Left hindlimb (tissue), 1 donor: Measurements from ENCODE around the gene GP2.
"Not testable (repeated sequence)": the region's sequence is repeated elsewhere in the genome, so short reads cannot be mapped to it uniquely, and the experiment has no call there.

Experiments
- DNase-seq: peaks from one replicate; pipeline ENCODE4 v3.0.0-alpha.2; 2018

GP2 gene

DNA sequence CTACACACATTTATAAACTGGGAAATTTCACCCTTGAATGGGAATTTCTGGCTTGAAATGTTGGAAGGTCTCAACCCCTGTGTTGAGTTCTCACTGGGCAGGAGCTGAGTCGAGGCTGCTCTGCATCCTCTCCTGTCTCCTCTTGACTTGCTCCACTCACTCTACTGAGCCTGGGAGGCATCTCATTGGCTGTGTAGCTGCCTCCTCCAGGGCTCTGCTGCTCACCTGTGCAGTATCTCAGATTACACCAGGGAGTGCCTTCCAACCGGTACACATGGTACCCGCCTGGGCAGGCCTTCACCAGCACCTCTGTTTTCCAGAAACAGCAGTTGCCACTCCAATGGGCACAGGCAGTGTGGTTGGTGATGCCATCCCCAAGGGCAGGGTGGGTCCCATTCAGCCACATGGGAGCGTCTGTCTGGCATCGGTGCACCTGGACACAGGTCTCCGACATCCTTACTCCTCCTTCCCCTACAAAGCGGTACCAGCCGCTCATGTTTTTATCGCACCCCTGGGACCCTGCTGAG is 3.7 kb downstream of the GP2 start:
- no peak for DNase-seq

DNA sequence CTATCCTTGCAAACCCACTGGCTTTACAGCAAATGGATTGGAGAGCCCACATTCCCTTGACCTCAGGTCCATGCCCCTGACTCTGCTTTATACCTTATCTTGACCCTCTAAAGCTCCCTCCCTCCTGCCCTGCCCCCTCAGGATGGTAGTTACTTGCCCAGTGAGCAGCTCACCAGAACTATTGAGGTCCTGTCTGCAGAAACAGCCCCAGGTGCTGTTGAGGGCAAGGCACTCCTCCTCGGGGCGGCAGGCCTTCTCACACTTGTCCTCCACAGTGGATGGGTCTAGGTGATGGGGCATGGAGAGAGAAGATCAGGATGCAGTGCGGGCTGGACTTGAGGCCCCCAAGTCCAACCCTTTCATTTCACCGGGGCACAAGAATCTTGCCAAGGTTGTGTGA is 4.6 kb downstream of the GP2 start:
- DNase-seq = no peak

DNA sequence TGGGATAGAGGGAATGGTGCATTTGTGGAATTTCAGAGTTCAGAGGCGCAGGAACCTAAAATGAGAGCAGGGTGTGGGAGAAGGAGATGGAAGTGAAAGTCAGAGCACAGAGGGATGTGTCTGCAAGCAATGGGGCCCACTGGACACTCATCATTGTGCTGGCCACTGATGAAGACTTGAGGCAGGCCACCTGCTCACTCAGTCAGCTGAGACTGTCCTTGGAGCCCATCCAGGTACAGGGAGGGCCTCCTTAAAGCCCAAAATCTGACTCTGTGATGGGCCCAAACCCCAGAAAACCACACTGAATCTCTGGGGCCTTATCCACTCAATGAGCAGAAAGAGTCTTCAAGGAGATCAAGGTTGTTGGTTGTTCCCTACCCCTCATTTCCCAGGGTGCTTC is 5.6 kb downstream of the GP2 start:
- DNase-seq = no peak

DNA sequence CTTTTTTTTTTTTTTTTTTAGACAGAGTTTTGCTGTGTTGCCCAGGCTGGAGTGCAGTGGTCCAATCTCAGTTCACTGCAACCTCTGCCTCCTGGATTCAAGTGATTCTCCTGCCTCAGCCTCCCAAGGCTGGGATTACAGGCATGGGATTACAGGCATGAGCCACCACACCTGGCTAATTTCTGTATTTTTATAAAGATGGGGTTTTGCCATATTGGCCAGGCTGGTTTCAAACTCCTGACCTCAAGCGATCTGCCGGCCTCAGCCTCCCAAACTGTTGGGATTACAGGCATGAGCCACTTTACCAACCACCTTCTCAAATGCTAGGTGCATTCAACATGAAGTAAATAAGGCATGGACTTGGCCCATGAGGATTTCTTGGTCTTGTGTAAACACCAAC is 6.3 kb downstream of the GP2 start:
- DNase-seq = not testable (repeated sequence)

DNA sequence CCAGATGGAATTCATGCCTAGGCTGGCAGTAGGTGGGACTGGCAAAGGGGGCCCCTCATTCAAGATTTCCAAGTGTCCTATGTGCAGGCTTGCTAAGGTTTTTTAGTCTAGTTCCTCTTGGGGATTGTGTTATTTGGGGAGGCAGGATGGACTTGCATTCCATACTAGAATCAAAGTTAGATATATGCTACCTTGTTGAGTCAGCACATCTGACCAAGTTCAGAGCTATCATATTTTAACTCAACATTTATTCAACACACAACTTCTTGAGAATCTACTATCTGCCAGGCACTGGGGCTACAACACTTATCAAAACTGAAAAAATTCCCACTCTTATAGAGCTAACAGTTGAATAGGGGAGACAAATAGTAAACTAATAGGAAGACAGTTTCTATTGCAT is 6.7 kb downstream of the GP2 start:
- no peak for DNase-seq

DNA sequence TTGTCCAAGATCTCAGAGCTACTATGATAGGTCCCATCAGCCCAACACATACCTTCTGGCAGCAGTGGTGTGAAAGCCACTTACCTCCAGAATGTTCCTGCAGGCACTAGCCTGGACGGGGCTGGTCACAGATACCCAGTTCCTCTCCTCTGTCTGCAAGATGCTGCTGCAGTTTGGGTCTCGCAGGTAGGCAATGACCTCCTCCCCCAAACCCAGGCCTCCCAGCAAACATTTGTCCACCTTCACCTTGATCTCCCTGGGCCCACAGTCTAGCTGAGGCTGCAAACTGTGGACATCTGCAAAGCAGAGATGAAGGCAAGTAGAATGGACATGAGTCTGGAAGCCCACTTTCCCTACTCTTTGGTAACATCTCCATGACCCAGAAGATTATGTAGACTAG is 7.1 kb downstream of the GP2 start:
- no peak for DNase-seq

DNA sequence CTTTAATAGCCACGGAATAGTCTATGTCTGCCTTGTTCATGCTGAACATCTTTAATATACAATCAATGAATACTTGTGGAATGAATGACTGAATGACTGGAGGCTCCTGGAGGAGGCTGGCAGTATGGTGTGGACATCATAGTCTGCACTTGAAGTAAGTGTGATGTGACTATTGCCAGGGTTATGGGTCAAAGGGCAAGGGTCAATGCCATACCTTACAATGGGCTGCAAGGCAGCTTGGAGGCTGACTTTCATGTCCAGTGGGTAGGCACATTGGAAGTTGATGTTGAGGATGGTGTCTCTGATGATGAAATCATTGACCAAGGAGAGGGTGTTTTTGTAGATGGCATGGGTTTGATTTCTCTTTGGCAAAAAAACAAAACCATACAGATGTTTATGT is 7.9 kb downstream of the GP2 start:
- no peak for DNase-seq

DNA sequence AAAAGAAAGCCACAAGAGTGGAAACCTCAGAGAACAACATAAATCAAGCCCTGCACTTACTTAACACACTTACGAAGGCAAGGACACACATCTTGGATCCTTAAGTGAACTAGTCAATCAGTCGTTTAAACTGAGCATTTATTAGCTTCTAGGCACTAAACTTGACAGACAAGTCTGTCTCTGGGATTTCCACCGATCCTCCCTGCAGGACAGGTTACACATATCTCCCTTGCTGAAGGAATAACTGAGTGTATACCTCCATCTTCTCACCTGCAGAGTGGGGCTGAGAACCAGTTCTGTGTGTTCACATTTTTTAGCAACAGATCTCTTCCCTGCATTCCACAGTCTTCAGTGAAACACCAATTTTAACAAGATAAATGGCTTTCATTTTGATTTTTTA is 8.9 kb downstream of the GP2 start:
- DNase-seq = no peak

DNA sequence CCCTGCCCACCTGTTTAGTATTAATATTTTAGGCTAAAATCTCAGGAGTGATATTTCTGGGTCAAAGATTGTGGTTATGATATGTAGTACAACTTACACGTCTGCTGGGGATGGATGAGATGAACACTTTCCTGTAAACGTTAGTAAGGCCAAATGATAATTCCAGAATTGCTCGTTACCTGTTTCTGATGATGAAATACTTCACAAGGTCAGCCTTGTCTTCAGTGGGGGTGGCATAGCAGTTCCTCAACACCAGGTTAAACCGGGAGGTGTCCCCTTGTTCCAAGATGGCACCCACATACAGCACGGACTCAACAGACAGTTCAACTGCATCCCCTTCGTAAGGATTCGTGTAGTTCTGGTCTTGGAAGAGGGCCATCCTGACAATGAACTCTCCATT is 9.3 kb downstream of the GP2 start:
- DNase-seq = no peak

DNA sequence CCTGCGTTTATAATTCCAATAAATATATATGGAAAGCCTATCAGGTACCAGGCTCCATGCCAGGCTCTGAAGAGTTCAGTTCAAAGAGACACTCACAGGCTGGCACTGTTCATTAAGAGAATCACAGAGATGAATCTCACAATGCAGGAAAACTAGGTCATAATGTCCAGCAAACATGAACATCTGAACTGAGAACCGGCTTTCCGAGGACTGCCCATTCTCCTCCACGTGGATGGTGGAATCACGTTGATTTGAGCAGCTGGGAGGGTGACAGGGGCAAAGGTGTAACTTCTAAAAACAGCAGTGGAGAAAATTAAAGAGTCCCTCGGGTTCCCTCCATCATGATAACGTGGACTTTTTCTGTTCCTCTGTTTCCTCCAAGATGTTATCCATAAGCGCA is 10.2 kb downstream of the GP2 start:
- DNase-seq = no peak

DNA sequence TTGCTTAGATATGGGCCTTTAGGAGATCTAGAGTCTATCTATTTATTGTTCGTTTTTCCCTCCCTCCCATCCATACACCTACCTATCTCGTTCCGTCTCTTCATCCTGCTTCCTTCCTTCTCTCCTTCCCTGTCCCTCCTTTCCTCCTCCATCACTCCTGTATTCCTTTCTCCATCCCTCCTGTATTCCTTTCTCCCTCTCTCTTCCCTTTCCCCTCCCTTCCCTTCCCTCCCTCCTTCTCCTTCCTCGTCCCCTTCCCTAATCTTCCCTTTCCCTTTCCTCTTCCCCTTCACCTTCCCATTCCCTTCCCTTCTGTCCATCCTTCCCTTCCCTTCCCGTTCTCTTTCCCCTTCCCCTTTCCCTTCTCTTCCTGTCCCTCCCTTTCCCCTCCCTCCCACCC is 10.6 kb downstream of the GP2 start:
- DNase-seq = no peak

DNA sequence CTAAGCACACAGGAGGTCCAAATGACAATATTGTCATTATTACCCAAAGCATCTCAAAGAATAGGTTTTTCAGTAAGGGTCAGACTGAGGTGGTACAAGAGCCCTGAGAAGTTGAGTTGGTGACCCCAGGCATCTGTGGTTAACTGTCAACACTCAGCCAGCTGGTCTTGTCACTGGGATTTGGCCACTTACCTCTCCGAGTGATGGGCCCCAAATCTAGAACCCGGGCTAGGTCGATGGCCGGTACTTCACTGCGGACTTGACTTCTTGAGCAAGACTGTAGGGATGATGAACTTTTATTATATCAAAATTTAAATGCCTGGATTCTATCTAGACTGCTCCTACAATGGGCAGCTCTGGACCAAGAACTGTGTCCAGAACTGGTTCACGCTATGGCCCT is 11.5 kb downstream of the GP2 start:
- no peak for DNase-seq

DNA sequence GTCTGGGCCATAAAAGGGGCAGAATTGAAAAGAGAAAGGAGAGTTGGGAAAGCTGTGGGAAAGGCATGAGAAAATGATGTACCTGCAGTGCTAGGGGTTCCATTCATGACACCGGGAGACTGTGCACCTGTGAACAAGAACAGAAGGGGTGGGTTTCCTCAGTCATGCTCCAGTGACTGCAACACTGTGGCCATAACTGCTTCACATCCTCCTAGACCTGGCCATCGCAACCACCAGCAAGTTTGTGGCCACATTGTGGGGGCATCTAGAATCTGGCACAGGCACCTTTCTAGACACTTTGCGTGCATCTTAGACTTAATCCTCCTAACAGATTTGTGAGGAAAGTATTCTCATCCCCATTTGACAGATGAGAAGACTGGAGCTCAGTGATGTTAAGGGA is 12.7 kb downstream of the GP2 start:
- DNase-seq = no peak

DNA sequence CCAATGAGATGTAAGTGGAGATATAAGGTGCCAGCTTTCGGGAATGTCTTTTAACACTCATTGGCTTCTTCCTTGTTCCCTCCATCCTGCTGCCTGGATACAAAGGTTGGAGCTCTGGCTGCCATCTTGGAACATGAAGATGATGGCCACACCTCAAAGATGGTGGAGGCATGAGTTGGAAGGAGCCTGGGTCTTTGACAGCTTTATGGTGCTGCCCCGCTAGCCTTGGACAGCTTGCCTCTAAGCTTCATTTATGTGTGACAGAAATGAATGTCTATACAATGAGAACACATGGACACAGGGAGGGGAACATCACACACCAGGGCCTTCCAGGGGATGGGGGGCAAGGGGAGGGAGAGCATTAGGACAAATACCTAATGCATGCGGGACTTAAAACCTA is 13.6 kb downstream of the GP2 start:
- DNase-seq = no peak

DNA sequence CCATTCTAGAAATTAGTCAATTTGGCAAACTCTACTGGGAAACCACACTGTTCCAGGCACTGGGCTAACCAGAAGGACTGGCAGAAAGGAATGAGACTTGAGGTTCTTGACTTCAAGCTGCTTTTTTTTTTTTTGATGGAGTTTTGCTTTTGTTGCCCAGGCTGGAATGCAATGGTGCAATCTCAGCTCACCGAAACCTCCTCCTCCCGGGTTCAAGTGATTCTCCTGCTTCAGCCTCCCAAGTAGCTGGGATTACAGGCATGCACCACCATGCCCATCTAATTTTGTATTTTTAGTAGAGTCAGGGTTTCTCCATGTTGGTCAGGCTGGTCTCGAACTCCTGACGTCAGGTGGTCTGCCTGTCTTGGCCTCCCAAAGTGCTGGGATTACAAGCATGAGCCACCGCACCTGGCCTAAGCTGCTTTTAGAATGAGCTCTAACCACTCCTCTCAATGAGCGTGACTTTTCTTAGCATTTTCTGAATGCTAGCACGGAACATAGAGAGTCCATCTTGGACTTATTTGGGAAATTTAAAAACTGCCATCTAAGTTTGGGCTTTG is 14.7 kb downstream of the GP2 start:
- DNase-seq = not testable (repeated sequence)

DNA sequence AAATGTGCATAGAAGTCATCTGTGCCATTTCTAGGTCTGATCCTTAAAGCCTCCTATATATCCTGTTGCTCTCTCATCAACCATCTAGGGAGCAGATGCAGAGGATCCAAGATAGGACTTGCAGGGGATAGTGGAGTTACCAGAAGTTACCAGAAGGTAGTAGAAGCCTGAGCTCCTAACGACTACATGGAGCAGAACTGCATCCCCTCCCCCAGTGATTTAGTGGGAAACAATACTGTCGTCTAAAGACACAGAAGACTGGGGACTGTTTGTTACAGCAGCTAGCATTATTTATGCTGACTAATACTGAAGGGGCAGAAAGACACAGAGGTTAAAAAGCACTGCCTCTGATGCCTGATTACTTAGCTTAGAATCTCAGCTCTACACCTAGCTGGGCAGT is 15.8 kb downstream of the GP2 start:
- DNase-seq = no peak

DNA sequence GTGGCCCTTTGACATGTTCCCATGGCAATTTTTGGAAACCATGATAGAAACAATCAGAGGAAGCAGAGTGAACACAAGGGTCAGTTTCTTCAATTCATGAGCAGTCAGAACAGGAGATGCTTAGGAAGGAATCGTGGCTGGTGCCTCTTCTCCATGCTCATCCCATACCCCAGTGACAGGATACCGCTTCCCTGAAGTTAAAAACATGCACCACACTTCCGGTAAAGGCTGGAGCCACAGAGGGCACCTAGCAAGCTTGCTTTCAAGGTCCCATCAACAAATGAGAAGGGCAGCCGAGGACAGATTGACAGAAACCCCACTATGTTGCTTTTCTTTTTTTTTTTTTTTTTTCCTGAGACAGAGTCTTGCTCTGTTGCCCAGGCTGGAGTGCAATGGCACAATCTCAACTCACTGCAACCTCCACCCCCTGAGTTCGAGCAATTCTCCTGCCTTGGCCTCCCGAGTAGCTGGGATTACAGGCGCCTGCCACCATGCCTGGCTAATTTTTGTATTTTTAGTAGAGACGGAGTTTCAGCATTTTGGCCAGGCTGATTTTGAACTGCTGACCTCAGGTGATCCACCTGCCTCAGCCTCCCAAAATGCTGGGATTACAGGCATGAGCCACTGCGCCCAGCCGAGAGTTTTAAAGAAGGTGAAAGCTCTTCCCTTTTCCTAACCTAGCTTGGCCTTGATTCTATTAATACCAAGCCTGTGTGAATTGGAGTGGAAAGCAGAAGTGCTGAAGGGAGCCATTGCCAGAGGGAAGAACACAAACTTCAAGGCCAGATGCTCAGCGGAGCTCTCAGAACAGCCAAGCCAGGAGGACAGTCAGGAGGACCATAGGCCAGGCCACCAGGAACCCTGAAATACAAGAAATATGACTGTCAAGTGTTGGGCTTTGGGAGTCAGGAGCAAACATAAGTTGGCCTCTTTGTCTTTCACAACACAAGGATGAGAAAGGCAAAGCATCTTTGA is 16.6 kb downstream of the GP2 start:
- DNase-seq = no peak

DNA sequence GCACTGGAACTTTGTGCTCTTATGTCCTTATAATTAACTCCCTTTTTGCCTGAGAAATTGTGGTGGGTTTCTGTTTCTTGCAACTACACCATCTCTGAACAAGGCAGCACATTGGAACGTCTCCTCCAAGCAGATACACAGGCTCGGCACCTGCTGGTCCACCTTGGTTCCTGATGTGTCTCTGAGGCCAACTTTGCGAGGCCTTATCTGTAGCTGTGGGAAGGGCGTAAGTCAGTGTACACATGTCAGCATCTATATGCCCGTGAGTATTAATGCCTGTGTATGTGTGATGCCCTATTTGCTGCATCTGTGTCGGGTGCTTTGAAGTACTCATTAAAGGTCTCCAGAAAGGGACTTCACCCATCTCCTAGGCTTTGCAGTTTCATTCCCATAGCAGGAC is 17.5 kb downstream of the GP2 start:
- no peak for DNase-seq

DNA sequence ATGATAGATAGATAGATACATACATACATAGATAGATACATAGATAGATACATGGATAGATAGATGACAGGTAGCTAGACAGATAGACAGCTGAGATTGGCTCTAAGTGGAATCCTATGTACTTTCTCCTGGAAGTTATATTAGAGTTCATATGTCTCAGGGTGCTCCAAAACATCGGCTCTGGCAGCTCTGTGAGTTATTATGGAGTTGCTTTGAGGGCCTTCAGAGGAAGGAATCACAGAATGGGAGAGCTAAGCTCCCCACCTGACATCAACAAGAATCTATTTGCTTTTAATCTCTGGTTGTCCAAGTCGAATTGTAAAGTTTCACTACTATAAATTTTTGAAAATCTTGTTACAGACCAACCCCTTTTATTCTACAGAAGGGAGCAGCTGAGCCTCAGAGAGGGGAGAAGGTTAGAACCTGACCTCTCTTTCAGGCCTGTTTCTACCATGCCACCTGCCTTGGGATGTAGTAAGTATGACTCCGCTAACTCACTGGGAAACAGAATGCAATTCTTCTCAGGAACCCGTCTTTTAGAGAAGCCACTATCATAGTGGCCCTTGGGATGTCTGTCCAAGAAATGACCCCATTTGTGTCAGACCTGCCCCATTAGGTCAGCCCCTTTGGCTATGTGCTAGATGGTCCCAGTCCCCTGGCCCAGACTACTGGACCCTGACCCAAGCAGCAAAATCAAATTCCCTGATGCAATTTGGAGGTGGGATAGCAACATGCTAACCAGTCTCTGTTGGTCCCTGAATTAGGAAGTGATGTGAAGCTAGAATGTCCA is 18.3 kb downstream of the GP2 start:
- DNase-seq = no peak

DNA sequence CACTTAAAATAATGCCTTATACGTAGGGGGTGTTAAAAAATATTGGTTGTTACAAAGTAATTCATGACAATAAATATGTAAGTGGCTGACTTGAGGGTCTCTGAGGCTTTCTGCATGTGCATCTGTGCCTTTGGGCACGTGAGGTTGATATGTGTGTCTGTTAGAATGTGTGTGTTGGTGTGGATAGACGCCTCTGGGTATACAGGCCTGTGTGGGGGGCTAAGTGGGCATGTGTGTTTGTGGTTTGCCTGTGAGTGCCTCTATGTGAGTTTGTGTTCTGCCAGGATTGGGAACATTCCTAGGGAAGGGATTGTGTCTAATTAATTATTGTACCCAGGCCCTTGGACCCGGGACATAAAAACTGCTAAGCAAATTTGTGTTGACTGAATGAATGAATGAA is 19.0 kb downstream of the GP2 start:
- DNase-seq = no peak

DNA sequence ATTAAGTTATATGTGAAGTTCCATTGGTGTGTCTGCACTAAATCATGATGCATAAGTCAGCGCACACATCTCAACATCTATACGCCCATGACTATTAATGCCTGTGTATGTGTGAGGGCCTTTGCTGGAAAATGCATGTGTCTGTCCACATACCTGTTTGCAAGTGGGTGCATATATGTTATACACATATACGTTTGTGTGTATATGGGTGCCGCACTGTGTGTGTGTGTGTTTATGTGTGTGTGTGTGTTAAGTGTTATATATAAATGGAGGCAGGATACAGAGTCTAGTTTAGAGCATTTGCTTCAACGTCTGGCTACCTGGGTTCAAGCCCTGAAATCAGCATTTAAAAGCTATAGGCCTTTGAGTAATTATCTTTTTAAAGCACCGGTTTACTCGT is 19.5 kb downstream of the GP2 start:
- no peak for DNase-seq

DNA sequence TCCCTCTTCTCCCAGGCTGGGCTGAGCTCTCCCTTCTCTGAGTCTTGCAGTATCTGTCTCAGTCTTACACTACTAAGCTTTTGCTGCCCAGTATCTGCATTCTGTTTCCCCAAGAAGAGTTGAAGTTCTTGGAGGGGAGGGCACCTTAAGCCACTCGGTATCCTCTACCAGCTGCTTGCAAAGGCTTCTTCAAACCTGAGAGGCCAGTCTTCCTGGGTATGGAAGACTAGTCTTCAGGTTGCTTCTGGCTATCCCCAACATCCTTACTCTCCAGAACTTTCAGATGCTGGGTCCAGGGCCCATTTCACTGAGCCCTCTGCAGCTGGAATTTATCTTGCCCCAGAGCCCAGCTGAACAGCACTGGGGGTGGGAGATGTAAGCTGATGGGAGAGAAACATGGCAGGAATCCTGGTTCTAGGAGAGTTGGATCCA is 20.1 kb downstream of the GP2 start:
- DNase-seq = no peak

DNA sequence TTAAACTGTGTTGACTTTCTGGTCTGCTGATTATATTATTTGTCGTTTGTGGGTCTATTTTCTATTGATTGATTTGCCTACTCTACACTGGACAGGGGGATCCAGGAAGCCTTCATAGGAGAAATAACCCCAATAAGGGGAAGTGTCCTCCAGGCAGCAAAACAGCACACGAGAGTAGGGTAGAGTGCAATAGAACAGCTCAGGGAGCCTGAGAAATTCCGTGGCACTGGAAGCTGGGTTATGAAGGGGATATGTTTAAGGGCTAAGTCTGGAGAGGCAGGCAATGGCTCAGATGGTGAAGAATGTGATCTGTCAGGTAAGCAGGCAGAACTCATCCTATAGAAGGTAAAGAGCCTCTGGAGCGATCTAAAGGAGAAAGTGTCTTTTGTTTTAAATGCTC is 20.9 kb downstream of the GP2 start:
- no peak for DNase-seq

DNA sequence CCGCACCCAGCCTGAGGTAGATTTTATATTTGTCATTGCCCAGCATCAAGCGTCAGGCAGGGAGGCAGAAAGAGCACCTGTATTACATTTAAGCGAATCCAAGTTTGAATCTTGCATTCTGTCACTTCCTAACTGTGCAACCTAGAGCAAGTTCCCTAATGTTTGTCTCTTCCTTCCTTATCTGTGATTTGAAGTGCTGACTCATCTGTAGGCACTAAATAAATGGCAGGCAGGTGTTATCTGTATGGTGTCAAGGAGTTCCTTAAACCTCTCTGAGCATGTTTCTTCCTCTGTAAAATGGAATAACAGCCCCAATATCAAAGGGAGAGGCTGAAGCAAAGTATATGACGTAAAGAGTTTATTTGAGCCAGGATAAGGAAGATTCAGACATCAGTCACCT is 24.3 kb downstream of the GP2 start:
- DNase-seq = no peak
